DOHH2 (cell line): ENCODE results near the gene MSS51.

Experiments
- H3F3A ChIP-seq: fragments of 200-600 bp; sonication (generic), shearing (Covaris generic); 2 replicates; pipeline ENCODE4 v1.6.0; 2016; ENCODE audit warnings: antibody characterized with exemption, mild to moderate bottlenecking; ENCODE audit not compliant: control insufficient read depth, insufficient read depth
- H3K27ac ChIP-seq: fragments of 200-600 bp; sonication (generic); 2 replicates; pipeline ENCODE4 v1.5.1; 2014; ENCODE audit warnings: low read depth, mild to moderate bottlenecking, low read length, moderate library complexity
- H3K27me3 ChIP-seq: fragments of 200-600 bp; sonication (generic); 2 replicates; pipeline ENCODE4 v1.6.1; 2014; ENCODE audit warnings: mild to moderate bottlenecking, low read length, mixed read lengths; ENCODE audit not compliant: control insufficient read depth
- H3K36me3 ChIP-seq: fragments of 200-600 bp; sonication (generic); 2 replicates; pipeline ENCODE4 v1.6.1; 2014; ENCODE audit warnings: mild to moderate bottlenecking, low read length, moderate library complexity, mixed read lengths; ENCODE audit not compliant: control insufficient read depth
- H3K4me1 ChIP-seq: fragments of 200-600 bp; sonication (generic); 2 replicates; pipeline ENCODE4 v1.6.1; 2014; ENCODE audit warnings: mild to moderate bottlenecking, low read length, mixed read lengths; ENCODE audit not compliant: control insufficient read depth
- H3K4me2 ChIP-seq: fragments of 200-600 bp; sonication (generic); 2 replicates; pipeline ENCODE4 v1.6.0; 2014; ENCODE audit warnings: mild to moderate bottlenecking, low read length, moderate library complexity
- H3K4me3 ChIP-seq: fragments of 200-600 bp; sonication (generic); 2 replicates; pipeline ENCODE4 v1.5.1; 2014; ENCODE audit warnings: mild to moderate bottlenecking, low read length, mixed read lengths
- H3K79me2 ChIP-seq: fragments of 200-600 bp; sonication (generic); 2 replicates; pipeline ENCODE4 v1.6.1; 2014; ENCODE audit warnings: mild to moderate bottlenecking, low read length, mixed read lengths; ENCODE audit not compliant: control insufficient read depth
- H3K9me2 ChIP-seq: fragments of 200-600 bp; sonication (generic); replicated peaks from 2 replicates; pipeline ENCODE4 v1.6.1; 2014; ENCODE audit warnings: mild to moderate bottlenecking, low read length, mixed read lengths; ENCODE audit not compliant: control insufficient read depth
- H3K9me3 ChIP-seq: fragments of 200-600 bp; sonication (generic); 2 replicates; pipeline ENCODE4 v1.6.1; 2014; ENCODE audit warnings: antibody characterized with exemption, low read length, mixed read lengths; ENCODE audit not compliant: control insufficient read depth, insufficient read depth
- H4K20me1 ChIP-seq: fragments of 200-600 bp; sonication (generic); 2 replicates; pipeline ENCODE4 v1.6.0; 2014; ENCODE audit warnings: low read depth, mild to moderate bottlenecking, antibody characterized with exemption, low read length, moderate library complexity; ENCODE audit not compliant: control insufficient read depth, insufficient read depth
- CTCF ChIP-seq: fragments of 200-600 bp; sonication (generic); IDR thresholded peaks from one replicate; pipeline ENCODE4 v1.5.1; 2014; ENCODE audit warnings: antibody characterized with exemption, mild to moderate bottlenecking, low read depth, low read length; ENCODE audit not compliant: poor library complexity, severe bottlenecking
- EZH2phosphoT487 ChIP-seq: fragments of 200-600 bp; sonication (generic); IDR thresholded peaks from 2 replicates; pipeline ENCODE4 v1.6.1; 2017; ENCODE audit warnings: borderline replicate concordance, mild to moderate bottlenecking, antibody characterized with exemption, low read length, moderate library complexity, mixed read lengths

Gene MSS51

GRCh38 chr10:73376679-73377078, 56.7 kb downstream of the MSS51 start:
- no peaks in the 10 kb centered on the region for H4K20me1 ChIP-seq
- peaks cover 44% of the 10 kb centered on the region for H3K36me3 ChIP-seq
- H3K4me3 ChIP-seq: no peak overlapping the region
- no peaks in the 10 kb centered on the region for H3K9me2 ChIP-seq
- no peaks in the 10 kb centered on the region for H3K79me2 ChIP-seq
- H3F3A ChIP-seq: no peaks in the 10 kb centered on the region
- H3K4me1 ChIP-seq: no peaks in the 10 kb centered on the region
- no peak overlapping the region for H3K27ac ChIP-seq
- no peak for TF ChIP-seq EZH2phosphoT487
- TF ChIP-seq CTCF: no peak
- H3K9me3 ChIP-seq: no peaks in the 10 kb centered on the region
- no peaks in the 10 kb centered on the region for H3K27me3 ChIP-seq
- no peak overlapping the region for H3K4me2 ChIP-seq
